Mesenchymal stem cell (in vitro differentiated cells and primary cell): Measurements from ENCODE around the gene MR1.

Experiments used
- DNase-seq: peaks from one replicate; pipeline ENCODE4 v3.0.0-alpha.2; 2013
- H2AFZ ChIP-seq: one replicate; pipeline ENCODE4 v1.6.1; 2013; ENCODE audit warnings: low read depth, mild to moderate bottlenecking, control low read depth, inconsistent platforms, low read length, moderate library complexity
- H2AK5ac ChIP-seq: 2 replicates; pipeline ENCODE4 v1.6.1; 2013; ENCODE audit warnings: low read length, moderate library complexity, mild to moderate bottlenecking, inconsistent platforms; ENCODE audit not compliant: severe bottlenecking
- H2BK120ac ChIP-seq: one replicate; pipeline ENCODE4 v1.6.1; 2013; ENCODE audit warnings: low read depth, mild to moderate bottlenecking, inconsistent platforms, low read length, moderate library complexity
- H2BK12ac ChIP-seq, 2 experiments: one replicate each; pipeline ENCODE4 v1.6.1; 2013; ENCODE audit warnings: inconsistent platforms in 2 of 2, low read length in 2 of 2, mild to moderate bottlenecking in 2 of 2, moderate library complexity in 2 of 2, control low read depth in 1 of 2
- H2BK15ac ChIP-seq: one replicate; pipeline ENCODE4 v1.6.1; 2013; ENCODE audit warnings: mild to moderate bottlenecking, low read depth, inconsistent platforms; ENCODE audit not compliant: poor library complexity, severe bottlenecking
- H2BK5ac ChIP-seq: 2 replicates; pipeline ENCODE4 v1.6.1; 2013; ENCODE audit warnings: low read depth, mild to moderate bottlenecking, low read length, control low read depth, inconsistent platforms; ENCODE audit not compliant: poor library complexity, severe bottlenecking
- H3K14ac ChIP-seq, 2 experiments: one replicate each; pipeline ENCODE4 v1.6.1; 2013; ENCODE audit warnings: inconsistent platforms in 2 of 2, low read length in 2 of 2, control low read depth in 1 of 2, mild to moderate bottlenecking in 1 of 2, moderate library complexity in 1 of 2
- H3K18ac ChIP-seq, 2 experiments: one replicate each; pipeline ENCODE4 v1.6.1; 2013; ENCODE audit warnings: inconsistent platforms in 2 of 2, low read length in 2 of 2, control low read depth in 1 of 2, low read depth in 1 of 2, mild to moderate bottlenecking in 1 of 2
- H3K23ac ChIP-seq, 2 experiments: one replicate each; pipeline ENCODE4 v1.6.1; 2013; ENCODE audit warnings: inconsistent platforms in 2 of 2, low read length in 2 of 2, mild to moderate bottlenecking in 2 of 2, moderate library complexity in 2 of 2, control low read depth in 1 of 2
- H3K27ac ChIP-seq: 2 replicates; pipeline ENCODE4 v1.5.1; 2013; ENCODE audit warnings: mild to moderate bottlenecking, moderate library complexity, low read length, control low read depth, inconsistent platforms; ENCODE audit not compliant: poor library complexity, severe bottlenecking
- H3K27me3 ChIP-seq, 2 experiments: 2 replicates each; pipeline versions ENCODE4 v1.6.1 to v1.7.0; 2013; ENCODE audit warnings: low read length in 2 of 2, mild to moderate bottlenecking in 2 of 2, moderate library complexity in 2 of 2, control low read depth in 1 of 2, inconsistent platforms in 1 of 2; ENCODE audit not compliant: control insufficient read depth in 1 of 2, insufficient read depth in 1 of 2
- H3K36me3 ChIP-seq, 2 experiments: 2 replicates each; pipeline versions ENCODE4 v1.6.1 to v1.7.0; 2013; ENCODE audit warnings: low read length in 2 of 2, control low read depth in 1 of 2, inconsistent platforms in 1 of 2, low read depth in 1 of 2, mild to moderate bottlenecking in 1 of 2; ENCODE audit not compliant: insufficient read depth in 2 of 2, control insufficient read depth in 1 of 2
- H3K4ac ChIP-seq, 2 experiments: one replicate each; pipeline ENCODE4 v1.6.1; 2013; ENCODE audit warnings: inconsistent platforms in 2 of 2, low read length in 2 of 2, mild to moderate bottlenecking in 2 of 2, moderate library complexity in 2 of 2, control low read depth in 1 of 2, low read depth in 1 of 2
- H3K4me1 ChIP-seq: 2 replicates; pipeline ENCODE4 v1.6.1; 2013; ENCODE audit warnings: low read depth, low read length, control low read depth; ENCODE audit not compliant: control insufficient read depth, insufficient read depth
- H3K4me2 ChIP-seq: 2 replicates; pipeline ENCODE4 v1.6.1; 2013; ENCODE audit warnings: low read length, mild to moderate bottlenecking, inconsistent platforms; ENCODE audit not compliant: poor library complexity, severe bottlenecking
- H3K4me3 ChIP-seq, 2 experiments: 2 replicates each; pipeline versions ENCODE4 v1.5.1 to v1.7.0; 2013; ENCODE audit warnings: low read length in 2 of 2, mild to moderate bottlenecking in 2 of 2, control low read depth in 1 of 2, low read depth in 1 of 2; ENCODE audit not compliant: insufficient read depth in 1 of 2
- H3K79me1 ChIP-seq: replicated peaks from 2 replicates; pipeline ENCODE4 v1.6.1; 2013; ENCODE audit warnings: mild to moderate bottlenecking, control low read depth, low read length, inconsistent platforms; ENCODE audit not compliant: poor library complexity, severe bottlenecking
- H3K9ac ChIP-seq: 2 replicates; pipeline ENCODE4 v1.7.0; 2013; ENCODE audit warnings: mild to moderate bottlenecking, low read length, moderate library complexity
- H3K9me3 ChIP-seq: 2 replicates; pipeline ENCODE4 v1.7.0; 2013; ENCODE audit warnings: mild to moderate bottlenecking, low read length; ENCODE audit not compliant: control insufficient read depth
- H4K8ac ChIP-seq: one replicate; pipeline ENCODE4 v1.6.1; 2013; ENCODE audit warnings: inconsistent platforms, mild to moderate bottlenecking, low read length, moderate library complexity
- H4K91ac ChIP-seq: one replicate; pipeline ENCODE4 v1.6.1; 2013; ENCODE audit warnings: mild to moderate bottlenecking, low read length, inconsistent platforms
- WGBS: methylation state at CpG from one replicate; pipeline ENCODE4 v1.1.7; 2013; ENCODE audit warnings: mixed read lengths; 5-methylcytosine and 5-hydroxymethylcytosine counted together

MR1 gene

DNA sequence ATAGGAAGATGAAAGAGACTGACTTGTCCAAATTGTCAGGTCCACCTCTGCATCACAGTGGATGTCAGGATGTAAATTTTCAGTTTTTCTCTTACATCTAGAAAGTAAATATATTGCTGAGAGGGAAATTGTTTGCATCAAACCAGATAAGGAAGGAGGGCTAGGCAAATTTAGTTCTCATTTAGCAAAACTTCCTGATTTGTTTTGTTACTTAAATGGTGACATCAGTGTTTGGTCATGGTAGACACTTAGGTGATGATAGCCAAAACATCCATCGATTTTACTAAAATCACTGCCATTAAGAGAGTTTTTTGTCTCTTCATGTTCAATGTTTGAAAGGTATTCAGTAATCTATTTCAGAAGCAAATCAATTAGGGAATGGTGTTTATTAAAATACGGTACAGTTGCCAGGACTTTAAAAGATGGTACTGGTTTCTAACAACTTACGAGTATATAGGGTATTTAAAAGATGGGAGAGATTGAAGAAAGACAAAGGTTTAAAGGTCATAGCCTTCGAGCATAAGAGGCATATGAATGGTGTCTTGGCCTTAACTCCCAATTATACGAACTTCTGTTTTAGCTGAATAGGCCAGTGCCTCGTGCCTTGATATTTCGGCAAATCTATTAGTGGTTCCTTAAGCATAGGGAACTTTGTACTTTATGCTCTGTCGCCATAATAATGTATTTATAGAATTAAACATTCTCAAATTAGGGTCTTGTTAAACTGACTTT is 57.7 kb downstream of the MR1 start:
- Histone ChIP-seq H3K14ac (no peak overlapping the region), H2BK15ac (no peak overlapping the region), H3K79me1 (peaks cover 1% of the 10 kb centered on the region), H2BK12ac (no peak overlapping the region), H3K9ac (peak overlapping the region; percentile 97), H3K4ac (no peak overlapping the region), H3K27ac (no peak overlapping the region), H3K23ac (no peak overlapping the region), H2BK5ac (no peak overlapping the region), H4K8ac (no peak overlapping the region), H3K9me3 (no peaks in the 10 kb centered on the region), H4K91ac (no peak overlapping the region), H2AFZ (no peak overlapping the region), H3K4me3 (peak overlapping the region in 1 of 2 experiments; percentile 98), H3K36me3 (peaks cover 7 to 35% of the 10 kb centered on the region in 2 experiments), H3K4me1 (peaks cover 13% of the 10 kb centered on the region), H2AK5ac (no peak overlapping the region), H3K27me3 (no peaks in the 10 kb centered on the region), H3K18ac (no peak overlapping the region), H2BK120ac (no peak overlapping the region), H3K4me2 (peak overlapping the region; percentile 48)
- no peak for DNase-seq
- 89% methylated on average over 5 of the region's 8 CpGs for WGBS

DNA sequence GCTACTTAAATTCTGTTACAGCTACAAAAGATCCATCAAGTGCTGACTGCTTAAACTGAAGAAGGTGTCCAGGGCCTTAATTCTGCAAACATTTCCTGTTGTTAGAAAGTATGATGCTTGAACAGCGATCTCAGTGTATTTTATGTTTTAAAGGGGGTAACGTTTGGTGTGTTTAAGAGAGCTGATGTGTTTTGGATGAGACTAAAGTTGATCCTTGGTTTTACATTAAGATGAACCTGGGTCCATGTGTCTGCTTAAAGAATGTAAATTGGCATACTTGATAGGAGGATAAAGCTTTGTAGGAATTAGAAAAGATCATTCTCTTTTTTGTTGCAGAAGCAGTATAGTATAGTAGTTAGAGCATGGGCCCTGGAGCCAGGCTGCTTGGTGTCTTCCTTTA is 58.3 kb downstream of the MR1 start:
- Histone ChIP-seq H3K4me1 (peaks cover 15% of the 10 kb centered on the region), H2BK120ac (no peak overlapping the region), H3K18ac (no peak overlapping the region), H2AFZ (no peak overlapping the region), H2BK15ac (no peak overlapping the region), H3K14ac (no peak overlapping the region), H3K4me2 (peak overlapping the region; percentile 46), H4K8ac (no peak overlapping the region), H3K79me1 (peaks cover 1% of the 10 kb centered on the region), H3K23ac (no peak overlapping the region), H2AK5ac (no peak overlapping the region), H2BK12ac (no peak overlapping the region), H3K27me3 (no peaks in the 10 kb centered on the region), H4K91ac (no peak overlapping the region), H3K4ac (no peak overlapping the region), H2BK5ac (no peak overlapping the region), H3K9ac (peak overlapping the region; percentile 97), H3K4me3 (peak overlapping the region in 1 of 2 experiments; percentile 98), H3K27ac (no peak overlapping the region), H3K36me3 (peaks cover 7 to 35% of the 10 kb centered on the region in 2 experiments), H3K9me3 (no peaks in the 10 kb centered on the region)
- DNase-seq, result no peak
- 71% methylated on average over 2 of the region's 2 CpGs for WGBS

- H2BK12ac ChIP-seq, result no peak overlapping the region
- peaks cover 18% of the 10 kb centered on the region for H3K4me1 ChIP-seq
- 98% methylated on average over 3 of the region's 4 CpGs for WGBS
- DNase-seq, result no peak
- H2BK15ac ChIP-seq, result no peak overlapping the region
- H3K79me1 ChIP-seq, result no peaks in the 10 kb centered on the region
- H4K91ac ChIP-seq, result no peak overlapping the region
- H3K27me3 ChIP-seq, result no peaks in the 10 kb centered on the region
- H3K27ac ChIP-seq, result peak overlapping the region; percentile 28
- H2AFZ ChIP-seq, result no peak overlapping the region
- no peak overlapping the region for H3K4ac ChIP-seq
- no peak overlapping the region for H2AK5ac ChIP-seq
- no peaks in the 10 kb centered on the region for H3K9me3 ChIP-seq
- peaks cover 7 to 35% of the 10 kb centered on the region in 2 experiments for H3K36me3 ChIP-seq
- no peak overlapping the region for H2BK120ac ChIP-seq
- no peak overlapping the region for H2BK5ac ChIP-seq
- H4K8ac ChIP-seq, result peak overlapping the region; percentile 45
- no peak overlapping the region for H3K4me2 ChIP-seq
- no peak overlapping the region for H3K14ac ChIP-seq
- H3K23ac ChIP-seq, result no peak overlapping the region
- H3K9ac ChIP-seq, result peak overlapping the region; percentile 35
- H3K18ac ChIP-seq, result no peak overlapping the region
- peak overlapping the region in 1 of 2 experiments; percentile 43 for H3K4me3 ChIP-seq
Measured at GRCh38 chr1:181092883-181093458, 59.2 kb downstream of the MR1 start.

DNA sequence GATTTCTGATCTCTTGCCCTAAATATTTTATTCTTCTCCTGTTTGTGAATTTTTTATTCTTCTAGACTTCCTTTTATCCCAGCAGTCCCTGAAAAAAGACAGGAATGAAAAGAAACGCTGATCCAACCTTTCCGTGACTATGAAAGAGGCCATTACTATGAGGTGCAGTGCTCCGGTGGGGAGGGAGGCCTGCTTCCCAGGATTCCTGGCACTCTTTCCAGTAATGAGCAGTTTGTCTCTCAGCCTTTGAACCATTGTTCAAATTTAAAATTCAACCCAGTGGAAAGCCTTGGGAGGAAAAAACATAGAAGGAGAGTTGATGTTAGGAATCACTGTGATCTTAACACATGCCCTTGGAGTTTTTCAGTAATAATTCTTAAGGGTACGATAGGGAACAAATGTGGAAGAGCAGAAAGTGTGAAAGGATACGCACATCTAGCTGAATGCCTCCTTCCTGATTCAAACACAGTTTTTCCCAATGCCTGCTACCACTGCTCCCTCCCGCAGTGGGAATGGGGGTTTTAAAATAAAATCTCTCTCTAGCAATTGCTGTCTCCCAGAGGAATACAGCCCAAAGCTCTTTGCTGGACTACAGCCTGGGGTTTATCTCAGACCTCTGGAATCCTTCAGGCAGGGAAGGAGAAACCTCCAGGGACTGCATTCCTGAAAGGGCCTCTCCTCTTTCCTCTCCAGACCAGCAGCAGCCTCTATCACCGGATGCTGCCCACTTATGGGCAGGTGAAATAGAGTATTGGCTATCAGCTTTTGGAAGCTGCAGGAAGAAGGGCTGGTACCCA is 60.8 kb downstream of the MR1 start:
- Histone ChIP-seq H2BK120ac (no peak overlapping the region), H2BK15ac (no peak overlapping the region), H2AK5ac (peak overlapping the region; percentile 91), H4K8ac (no peak overlapping the region), H3K79me1 (no peaks in the 10 kb centered on the region), H3K9me3 (no peaks in the 10 kb centered on the region), H3K4me1 (peaks cover 16% of the 10 kb centered on the region), H4K91ac (no peak overlapping the region), H3K18ac (no peak overlapping the region), H3K27ac (peak overlapping the region; percentile 95), H2BK12ac (peak overlapping the region in 1 of 2 experiments; percentile 45), H3K9ac (peak overlapping the region; percentile 24), H3K4me3 (peak overlapping the region in 1 of 2 experiments; percentile 10), H2AFZ (no peak overlapping the region), H3K23ac (no peak overlapping the region), H3K14ac (no peak overlapping the region), H3K27me3 (no peaks in the 10 kb centered on the region), H3K36me3 (peaks cover 2 to 35% of the 10 kb centered on the region in 2 experiments), H3K4me2 (no peak overlapping the region), H2BK5ac (no peak overlapping the region), H3K4ac (peak overlapping the region in 1 of 2 experiments; percentile 14)
- peak; percentile 85 for DNase-seq
- WGBS, result 41% methylated on average over 5 of the region's 7 CpGs
